Hematopoietic multipotent progenitor cell treated with erythropoietin and hydrocortisone succinate and interleukin-3 and kit ligand, for 6 days (in vitro differentiated cells): ENCODE data around the gene STAT5B.
"Not testable (repeated sequence)": the region's sequence is repeated elsewhere in the genome, so short reads cannot be mapped to it uniquely, and the experiment has no call there.

ENCODE experiments used
- DNase-seq: peaks from one replicate; pipeline ENCODE4 v3.0.0-alpha.2; 2015

Gene STAT5B

GRCh38 chr17:42266462-42266861, 9.7 kb downstream of the STAT5B start:
- no peak for DNase-seq

- not testable (repeated sequence) for DNase-seq
Measured at GRCh38 chr17:42264366-42264765, 11.8 kb downstream of the STAT5B start.

- DNase-seq: no peak
Measured at GRCh38 chr17:42260318-42260717, 15.9 kb downstream of the STAT5B start.

GRCh38 chr17:42255445-42255844, 20.7 kb downstream of the STAT5B start:
- no peak for DNase-seq

- no peak for DNase-seq
Measured at GRCh38 chr17:42253578-42253977, 22.6 kb downstream of the STAT5B start.

GRCh38 chr17:42252597-42253550, 23.3 kb downstream of the STAT5B start:
- no peak for DNase-seq

- DNase-seq: peak; percentile 56
Measured at GRCh38 chr17:42251115-42251514, 25.1 kb downstream of the STAT5B start.

GRCh38 chr17:42249681-42250446, 26.3 kb downstream of the STAT5B start:
- DNase-seq: no peak

GRCh38 chr17:42248351-42249179, 27.6 kb downstream of the STAT5B start:
- DNase-seq: peak; percentile 95

GRCh38 chr17:42247734-42248133, 28.5 kb downstream of the STAT5B start:
- DNase-seq: peak; percentile 32

GRCh38 chr17:42246515-42246914, 29.7 kb downstream of the STAT5B start:
- no peak for DNase-seq

- DNase-seq: not testable (repeated sequence)
Measured at GRCh38 chr17:42245183-42245582, 31.0 kb downstream of the STAT5B start.

- not testable (repeated sequence) for DNase-seq
Measured at GRCh38 chr17:42244116-42244515, 32.1 kb downstream of the STAT5B start.

- DNase-seq: no peak
Measured at GRCh38 chr17:42243493-42243982, 32.7 kb downstream of the STAT5B start.

- no peak for DNase-seq
Measured at GRCh38 chr17:42241871-42242270, 34.3 kb downstream of the STAT5B start.

- DNase-seq: peak; percentile 37
Measured at GRCh38 chr17:42240863-42241262, 35.3 kb downstream of the STAT5B start.

- no peak for DNase-seq
Measured at GRCh38 chr17:42240201-42240600, 36.0 kb downstream of the STAT5B start.

- not testable (repeated sequence) for DNase-seq
Measured at GRCh38 chr17:42239576-42239975, 36.6 kb downstream of the STAT5B start.

GRCh38 chr17:42236760-42237159, 39.4 kb downstream of the STAT5B start:
- DNase-seq: no peak

- no peak for DNase-seq
Measured at GRCh38 chr17:42233994-42234393, 42.2 kb downstream of the STAT5B start.

GRCh38 chr17:42233156-42233555, 43.0 kb downstream of the STAT5B start:
- DNase-seq: no peak

- no peak for DNase-seq
Measured at GRCh38 chr17:42230225-42230624, 46.0 kb downstream of the STAT5B start.
